Urinary bladder (tissue), 4 donors: ENCODE results near the gene PLB1. TPM values are rescaled to one million over a fixed set of nuclear protein-coding genes. Genes with fewer than 3 reads are reported as not detected.

ENCODE experiments used
- DNase-seq: peaks from one replicate; pipeline ENCODE4 v3.0.0-alpha.2; 2015; ENCODE audit errors: extremely low spot score
- H3K27ac ChIP-seq: one replicate; pipeline ENCODE4 v1.5.1; 2013; ENCODE audit warnings: low read depth, mild to moderate bottlenecking, moderate library complexity
- H3K36me3 ChIP-seq: one replicate; pipeline ENCODE4 v1.6.1; 2013; ENCODE audit warnings: mild to moderate bottlenecking, moderate library complexity; ENCODE audit not compliant: insufficient read depth
- H3K4me1 ChIP-seq: one replicate; pipeline ENCODE4 v1.6.1; 2013; ENCODE audit warnings: mild to moderate bottlenecking, moderate library complexity; ENCODE audit not compliant: insufficient read depth
- H3K4me3 ChIP-seq: one replicate; pipeline ENCODE4 v1.5.1; 2013; ENCODE audit warnings: low read depth, low read length
- WGBS: extraction: QIAGEN DNeasy Blood & Tissue Kit; methylation state at CpG from one replicate; pipeline ENCODE4 v1.1.7; 2013; 5-methylcytosine and 5-hydroxymethylcytosine counted together
- polyA plus RNA-seq: library from polyadenylated mRNA; stranded (reverse); fragments of 200-250 nt; gene quantifications from one replicate; pipeline ENCODE4 v1.2.3, GENCODE V29; 2013
- total RNA-seq: library from RNA; depleted of rRNA; stranded (reverse); fragments of >200 nt; gene quantifications from one replicate; pipeline ENCODE4 v1.2.3, GENCODE V29; 2014
- donor health status: healthy with polysubstance abuse.
- donor health status: healthy.

The PLB1 gene
- total and polyA plus RNA-seq, 2 donors = 4.7 to 5.0 TPM

GRCh38 chr2:28477645-28478044 lies 18.2 kb upstream of the PLB1 start:
- Histone ChIP-seq H3K4me3 (no peak overlapping the region), H3K27ac (no peak overlapping the region), H3K4me1 (no peaks in the 10 kb centered on the region), H3K36me3 (no peaks in the 10 kb centered on the region)
- 82% methylated on average over 3 of the region's 3 CpGs for WGBS
- no peak for DNase-seq

DNA sequence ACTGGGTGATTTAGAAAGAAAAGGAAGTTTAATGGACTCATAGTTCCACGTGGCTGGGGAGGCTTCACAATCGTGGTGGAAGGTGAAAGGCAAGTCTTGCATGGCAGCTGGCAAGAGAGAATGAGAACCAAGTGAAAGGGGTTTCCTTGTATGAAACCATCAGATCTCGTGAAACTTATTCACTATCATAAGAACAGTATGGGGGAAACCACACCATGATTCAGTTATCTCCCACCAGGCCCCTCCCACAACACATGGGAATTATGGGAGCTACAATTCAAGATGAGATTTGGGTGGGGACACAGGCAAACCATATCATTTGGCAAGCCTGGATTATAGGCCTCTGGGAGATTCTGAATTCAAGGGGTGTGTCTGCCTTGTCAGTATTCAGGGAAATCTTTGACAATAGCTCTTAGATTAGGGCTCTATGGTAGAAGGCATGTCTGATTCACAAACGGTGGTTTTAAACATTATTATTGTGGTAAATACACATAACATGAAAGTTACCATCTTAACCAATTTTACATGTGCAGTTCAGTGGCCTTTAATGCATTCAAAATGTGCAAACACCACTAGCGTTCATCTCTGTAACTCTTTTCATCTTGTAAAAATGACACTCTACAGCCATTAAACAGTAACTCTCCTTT lies 15.3 kb upstream of the PLB1 start:
- WGBS = 74% methylated on average over 5 of the region's 5 CpGs
- no peak for DNase-seq
- Histone ChIP-seq H3K36me3 (no peaks in the 10 kb centered on the region), H3K4me1 (no peaks in the 10 kb centered on the region), H3K27ac (no peak overlapping the region), H3K4me3 (no peak overlapping the region)

- Histone ChIP-seq H3K4me1 (no peaks in the 10 kb centered on the region), H3K4me3 (no peak overlapping the region), H3K27ac (no peak overlapping the region), H3K36me3 (no peaks in the 10 kb centered on the region)
- WGBS = 65% methylated on average over 4 of the region's 4 CpGs
- no peak for DNase-seq
These were observed 14.0 kb upstream of the PLB1 start for GRCh38 chr2:28481905-28482304.

GRCh38 chr2:28484835-28485234 lies 11.0 kb upstream of the PLB1 start:
- WGBS = 92% methylated on average over 3 of the region's 3 CpGs
- no peak for DNase-seq
- Histone ChIP-seq H3K4me1 (no peaks in the 10 kb centered on the region), H3K4me3 (no peak overlapping the region), H3K36me3 (no peaks in the 10 kb centered on the region), H3K27ac (no peak overlapping the region)

DNA sequence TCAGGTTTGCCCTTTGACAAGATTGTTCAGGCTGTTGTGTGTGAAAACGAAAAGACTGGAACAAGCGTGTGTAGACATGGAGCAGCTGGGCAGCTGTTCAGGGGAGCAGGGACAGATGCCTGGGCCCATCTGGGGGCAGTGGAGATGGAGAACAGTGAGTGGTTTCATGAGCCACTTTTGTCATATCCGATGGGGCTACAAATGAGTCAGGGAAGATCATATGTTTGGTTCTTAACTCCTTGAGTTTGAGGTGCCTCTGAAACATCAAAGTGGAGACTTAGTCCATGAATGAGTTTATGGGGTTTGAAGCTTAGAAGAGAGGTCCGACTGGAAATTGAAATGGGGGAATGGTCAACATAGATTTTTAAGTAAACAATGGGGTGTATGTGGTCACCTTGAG lies 9.3 kb upstream of the PLB1 start:
- WGBS = 72% methylated on average over 4 of the region's 4 CpGs
- DNase-seq = no peak
- Histone ChIP-seq H3K27ac (no peak overlapping the region), H3K4me1 (no peaks in the 10 kb centered on the region), H3K4me3 (no peak overlapping the region), H3K36me3 (no peaks in the 10 kb centered on the region)

- no peaks in the 10 kb centered on the region for H3K36me3 ChIP-seq
- no peak for DNase-seq
- no peak overlapping the region for H3K4me3 ChIP-seq
- 84% methylated on average over 4 of the region's 4 CpGs for WGBS
- H3K27ac ChIP-seq = no peak overlapping the region
- H3K4me1 ChIP-seq = no peaks in the 10 kb centered on the region
These were observed 8.6 kb upstream of the PLB1 start for GRCh38 chr2:28487258-28487657.

- Histone ChIP-seq H3K4me1 (no peaks in the 10 kb centered on the region), H3K36me3 (no peaks in the 10 kb centered on the region), H3K27ac (no peak overlapping the region), H3K4me3 (no peak overlapping the region)
- no peak for DNase-seq
- WGBS = 71% methylated on average over 6 of the region's 6 CpGs
These were observed 7.6 kb upstream of the PLB1 start for GRCh38 chr2:28488083-28488830.

DNA sequence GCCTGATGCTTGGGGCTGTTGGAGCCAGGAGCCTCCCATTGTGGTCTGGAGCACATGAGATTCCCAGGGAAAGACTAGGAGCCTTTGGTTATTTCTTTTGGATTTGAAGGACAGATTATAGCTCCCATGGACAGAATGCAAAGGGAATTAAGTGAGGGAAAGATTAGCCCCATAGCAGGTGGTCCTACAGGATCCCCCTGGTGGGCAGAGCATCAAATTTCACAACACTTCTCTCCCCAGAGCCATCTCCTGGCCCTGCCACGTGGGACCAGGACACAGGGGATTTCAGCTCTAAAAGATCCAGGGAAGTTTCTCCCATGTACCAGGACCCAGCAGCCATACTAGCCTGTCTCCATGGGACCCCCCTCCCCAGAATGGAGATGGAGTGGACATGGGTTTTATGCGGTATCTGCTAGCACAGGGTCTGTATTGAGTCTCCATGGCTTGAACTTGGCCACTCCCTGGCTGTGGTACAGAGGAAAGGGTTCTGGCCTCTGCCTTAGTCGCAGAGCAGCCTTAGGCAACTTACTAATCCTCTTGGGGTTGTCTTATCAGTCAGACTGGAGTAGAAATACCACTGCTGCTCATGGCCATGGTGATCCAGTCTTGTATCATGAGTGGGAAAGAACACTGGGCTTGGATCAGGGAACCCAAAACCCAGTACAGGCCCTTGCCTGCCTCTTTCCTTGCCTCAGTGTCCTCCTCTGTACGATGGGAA lies 6.8 kb upstream of the PLB1 start:
- H3K27ac ChIP-seq = no peak overlapping the region
- DNase-seq = no peak
- WGBS = 79% methylated on average over 4 of the region's 4 CpGs

GRCh38 chr2:28490558-28490957 lies 5.3 kb upstream of the PLB1 start:
- Histone ChIP-seq H3K4me3 (no peak overlapping the region), H3K36me3 (no peaks in the 10 kb centered on the region), H3K27ac (no peak overlapping the region), H3K4me1 (no peaks in the 10 kb centered on the region)
- 85% methylated on average over 7 of the region's 7 CpGs for WGBS
- no peak for DNase-seq

More for the DNA sequence above, 6.8 kb upstream of the PLB1 start:
- H3K4me1 ChIP-seq = no peaks in the 10 kb centered on the region
- H3K4me3 ChIP-seq = no peak overlapping the region
- H3K36me3 ChIP-seq = no peaks in the 10 kb centered on the region

GRCh38 chr2:28492282-28492681 lies 3.6 kb upstream of the PLB1 start:
- H3K27ac ChIP-seq = no peak overlapping the region
- no peaks in the 10 kb centered on the region for H3K36me3 ChIP-seq
- WGBS = 73% methylated on average over 1 of the region's 1 CpG
- no peak overlapping the region for H3K4me3 ChIP-seq
- no peak for DNase-seq
- no peaks in the 10 kb centered on the region for H3K4me1 ChIP-seq

- H3K4me3 ChIP-seq = no peak overlapping the region
- DNase-seq = no peak
- H3K27ac ChIP-seq = no peak overlapping the region
- 94% methylated on average over 6 of the region's 6 CpGs for WGBS
- no peaks in the 10 kb centered on the region for H3K36me3 ChIP-seq
- H3K4me1 ChIP-seq = no peaks in the 10 kb centered on the region
These were observed 2.2 kb upstream of the PLB1 start for GRCh38 chr2:28493636-28494035.

GRCh38 chr2:28496781-28497180 lies 921 bp downstream of the PLB1 start:
- Histone ChIP-seq H3K36me3 (no peaks in the 10 kb centered on the region), H3K4me1 (no peaks in the 10 kb centered on the region), H3K27ac (no peak overlapping the region), H3K4me3 (no peak overlapping the region)
- no peak for DNase-seq
- WGBS = 77% methylated on average over 4 of the region's 4 CpGs

- Histone ChIP-seq H3K4me1 (no peaks in the 10 kb centered on the region), H3K27ac (no peak overlapping the region), H3K4me3 (no peak overlapping the region), H3K36me3 (no peaks in the 10 kb centered on the region)
- DNase-seq = no peak
- 89% methylated on average over 3 of the region's 3 CpGs for WGBS
These were observed 1.3 kb downstream of the PLB1 start for GRCh38 chr2:28497206-28497605.

GRCh38 chr2:28499282-28499681 lies 3.4 kb downstream of the PLB1 start:
- Histone ChIP-seq H3K4me1 (no peaks in the 10 kb centered on the region), H3K27ac (no peak overlapping the region), H3K36me3 (no peaks in the 10 kb centered on the region), H3K4me3 (no peak overlapping the region)
- DNase-seq = no peak
- WGBS = 82% methylated on average over 5 of the region's 5 CpGs
